ENCODE data around the gene PATE2. TPM values are rescaled to one million over a fixed set of nuclear protein-coding genes. Genes with fewer than 3 reads are reported as not detected.

Gene PATE2
- total RNA-seq, 2 donors from 2014 or later, result 0.35 TPM; not detected in 1

- DNase-seq (ENCODE audit: low spot score), result no peak
- TF ChIP-seq, protein P1, sequence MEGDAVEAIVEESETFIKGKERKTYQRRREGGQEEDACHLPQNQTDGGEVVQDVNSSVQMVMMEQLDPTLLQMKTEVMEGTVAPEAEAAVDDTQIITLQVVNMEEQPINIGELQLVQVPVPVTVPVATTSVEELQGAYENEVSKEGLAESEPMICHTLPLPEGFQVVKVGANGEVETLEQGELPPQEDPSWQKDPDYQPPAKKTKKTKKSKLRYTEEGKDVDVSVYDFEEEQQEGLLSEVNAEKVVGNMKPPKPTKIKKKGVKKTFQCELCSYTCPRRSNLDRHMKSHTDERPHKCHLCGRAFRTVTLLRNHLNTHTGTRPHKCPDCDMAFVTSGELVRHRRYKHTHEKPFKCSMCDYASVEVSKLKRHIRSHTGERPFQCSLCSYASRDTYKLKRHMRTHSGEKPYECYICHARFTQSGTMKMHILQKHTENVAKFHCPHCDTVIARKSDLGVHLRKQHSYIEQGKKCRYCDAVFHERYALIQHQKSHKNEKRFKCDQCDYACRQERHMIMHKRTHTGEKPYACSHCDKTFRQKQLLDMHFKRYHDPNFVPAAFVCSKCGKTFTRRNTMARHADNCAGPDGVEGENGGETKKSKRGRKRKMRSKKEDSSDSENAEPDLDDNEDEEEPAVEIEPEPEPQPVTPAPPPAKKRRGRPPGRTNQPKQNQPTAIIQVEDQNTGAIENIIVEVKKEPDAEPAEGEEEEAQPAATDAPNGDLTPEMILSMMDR (IDR thresholded peaks at IDR 0.05), result no peak
- Histone ChIP-seq H3K4me3 (no peak overlapping the region), H3K36me3 (no peaks in the 10 kb centered on the region), H3K9me3 (peaks cover 12% of the 10 kb centered on the region), H3K4me1 (ENCODE audit: control insufficient read depth in 1 of 2, low read depth in 2 of 2) (no peaks in the 10 kb centered on the region), H3K27me3 (replicated peaks; ENCODE audit: insufficient read depth) (no peaks in the 10 kb centered on the region), H3K27ac (no peak overlapping the region)
- no peak for ATAC-seq (ENCODE audit: insufficient number of reproducible peaks, low FRiP score, low read depth)
Observed at GRCh38 chr11:125790825-125791224, 12.2 kb upstream of the PATE2 start.

- no peak within 1 kb of the TSS for H3K27ac ChIP-seq
- H3K4me3 ChIP-seq, result no peak within 1 kb of the TSS
Observed at GRCh38 chr11:125787827-125788226, 9.2 kb upstream of the PATE2 start, which contains the start of gene PATE3. Gene PATE3 (plus strand): TSS chr11:125788127. CDS start chr11:125788152, 25 bp downstream.

DNA sequence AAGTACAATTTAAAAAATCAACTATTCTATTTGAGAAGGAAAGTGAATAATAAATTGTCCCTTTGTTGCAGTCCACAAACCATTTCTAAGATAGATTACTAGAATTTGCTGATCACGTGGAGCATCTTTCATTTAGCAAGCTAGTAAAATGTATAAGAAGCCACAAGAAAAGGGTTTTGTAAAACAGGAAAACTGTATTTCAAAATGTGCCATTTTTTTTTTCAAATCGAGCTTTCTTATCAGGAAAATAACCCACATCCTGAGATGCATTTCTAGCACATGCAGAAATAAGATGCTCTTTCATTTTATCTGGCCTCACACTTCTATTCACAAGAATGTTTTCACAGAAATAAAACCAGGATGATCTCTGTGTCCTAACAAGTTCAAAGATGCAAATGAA lies 6.0 kb upstream of the PATE2 start:
- ATAC-seq (ENCODE audit: insufficient number of reproducible peaks, low FRiP score, low read depth), result no peak
- TF ChIP-seq, protein P1 (IDR thresholded peaks at IDR 0.05), result no peak

More at GRCh38 chr11:125787827-125788226, 9.2 kb upstream of the PATE2 start, which contains the start of gene PATE3:
- H3K4me1 ChIP-seq (ENCODE audit: control insufficient read depth in 1 of 2, low read depth in 2 of 2), result no peaks in the 10 kb centered on the region
- no peak for ATAC-seq (ENCODE audit: insufficient number of reproducible peaks, low FRiP score, low read depth)
- H3K27me3 ChIP-seq (replicated peaks; ENCODE audit: insufficient read depth), result no peaks in the 10 kb centered on the region
- TF ChIP-seq, protein P1 (IDR thresholded peaks at IDR 0.05), result no peak
- no peaks in the 10 kb centered on the region for H3K36me3 ChIP-seq
- DNase-seq (ENCODE audit: low spot score), result no peak
- H3K9me3 ChIP-seq, result peaks cover 3% of the 10 kb centered on the region

GRCh38 chr11:125777309-125777708 lies 1.3 kb downstream of the PATE2 start:
- Histone ChIP-seq H3K9me3 (no peaks in the 10 kb centered on the region), H3K4me3 (no peak overlapping the region), H3K4me1 (ENCODE audit: control insufficient read depth in 1 of 2, low read depth in 2 of 2) (peaks cover 4 to 8% of the 10 kb centered on the region in 2 donors), H3K27ac (no peak overlapping the region), H3K27me3 (replicated peaks; ENCODE audit: insufficient read depth) (no peaks in the 10 kb centered on the region), H3K36me3 (no peaks in the 10 kb centered on the region)
- ATAC-seq (ENCODE audit: insufficient number of reproducible peaks, low FRiP score, low read depth), result no peak
- no peak for DNase-seq (ENCODE audit: low spot score)
- TF ChIP-seq, protein P1 (IDR thresholded peaks at IDR 0.05), result no peak

More for the DNA sequence above, 6.0 kb upstream of the PATE2 start:
- H3K4me3 ChIP-seq, result no peak overlapping the region
- H3K27ac ChIP-seq, result no peak overlapping the region
- no peaks in the 10 kb centered on the region for H3K9me3 ChIP-seq
- H3K27me3 ChIP-seq (replicated peaks; ENCODE audit: insufficient read depth), result no peaks in the 10 kb centered on the region
- no peak for DNase-seq (ENCODE audit: low spot score)
- H3K4me1 ChIP-seq (ENCODE audit: control insufficient read depth in 1 of 2, low read depth in 2 of 2), result no peaks in the 10 kb centered on the region
- H3K36me3 ChIP-seq, result no peaks in the 10 kb centered on the region

GRCh38 chr11:125773516-125773915 lies 5.1 kb downstream of the PATE2 start:
- TF ChIP-seq, protein P1 (IDR thresholded peaks at IDR 0.05), result no peak
- ATAC-seq (ENCODE audit: insufficient number of reproducible peaks, low FRiP score, low read depth), result no peak
- Histone ChIP-seq H3K36me3 (no peaks in the 10 kb centered on the region), H3K9me3 (no peaks in the 10 kb centered on the region), H3K27me3 (replicated peaks; ENCODE audit: insufficient read depth) (no peaks in the 10 kb centered on the region), H3K4me1 (ENCODE audit: control insufficient read depth in 1 of 2, low read depth in 2 of 2) (peaks cover 4 to 8% of the 10 kb centered on the region in 2 donors), H3K4me3 (no peak overlapping the region), H3K27ac (no peak overlapping the region)
- DNase-seq (ENCODE audit: low spot score), result no peak
